ENCODE measurements around the gene GIGYF2.

The GIGYF2 gene

GRCh38 chr2:232870766-232871371 lies 173.7 kb downstream of the GIGYF2 start:
- DNase-seq, result no peak

GRCh38 chr2:232871418-232871834 lies 174.3 kb downstream of the GIGYF2 start:
- DNase-seq, result no peak

GRCh38 chr2:232871835-232872736 lies 175.0 kb downstream of the GIGYF2 start:
- DNase-seq, result no peak

- DNase-seq, result no peak
Measured at GRCh38 chr2:232872826-232873225, 175.7 kb downstream of the GIGYF2 start.

- no peak for DNase-seq
Measured at GRCh38 chr2:232873292-232873908, 176.3 kb downstream of the GIGYF2 start.

- no peak for DNase-seq
Measured at GRCh38 chr2:232873909-232874641, 176.9 kb downstream of the GIGYF2 start.

GRCh38 chr2:232874677-232875223 lies 177.6 kb downstream of the GIGYF2 start:
- no peak for DNase-seq

- no peak for DNase-seq
Measured at GRCh38 chr2:232875256-232876121, 178.4 kb downstream of the GIGYF2 start.

GRCh38 chr2:232876161-232876977 lies 179.2 kb downstream of the GIGYF2 start:
- DNase-seq, result peak; percentile 31

GRCh38 chr2:232876978-232877441 lies 179.9 kb downstream of the GIGYF2 start:
- DNase-seq, result no peak

- DNase-seq, result no peak
Measured at GRCh38 chr2:232877940-232878511, 180.9 kb downstream of the GIGYF2 start.

- no peak for DNase-seq
Measured at GRCh38 chr2:232878855-232879617, 181.9 kb downstream of the GIGYF2 start.

- no peak for DNase-seq
Measured at GRCh38 chr2:232879618-232880494, 182.7 kb downstream of the GIGYF2 start.

GRCh38 chr2:232880764-232881351 lies 183.7 kb downstream of the GIGYF2 start:
- DNase-seq, result no peak

- DNase-seq, result no peak
Measured at GRCh38 chr2:232882085-232882484, 185.0 kb downstream of the GIGYF2 start.

GRCh38 chr2:232882505-232883115 lies 185.5 kb downstream of the GIGYF2 start:
- DNase-seq, result no peak

GRCh38 chr2:232883116-232883721 lies 186.1 kb downstream of the GIGYF2 start:
- no peak for DNase-seq

All from stimulated activated CD4-positive, alpha-beta T cell treated with anti-CD3 and anti-CD28 coated beads, Interleukin-1b, Interleukin-23, amount 100 ng/mL, for 48 hours (primary cell).